GM12878 (cell line): ENCODE measurements around the gene TCEANC2. TPM values are rescaled to one million over a fixed set of nuclear protein-coding genes. Genes with fewer than 3 reads are reported as not detected.

Source experiments
- ATAC-seq: fragments of 200-7000 bp; cut with Tn5 transposase; 3 replicates; pipeline ENCODE4 v1.9.1; 2020; ENCODE audit warnings: mild to moderate bottlenecking, moderate library complexity
- BruUV-seq: library from RNA; stranded (reverse); fragments of 400-500 nt; replicated peaks from 2 replicates; lab custom pipeline; 2021; lab: Mats Ljungman, UMichigan
- CTCF ChIA-PET: fragments of 300-600 bp; sonication (Branson Sonifier 250); formaldehyde crosslinking; extraction: SDS; loops from one replicate; lab custom pipeline; 2021; ENCODE audit warnings: inconsistent platforms; lab: Yijun Ruan, JAX
- POLR2A ChIA-PET: fragments of 350-600 bp; formaldehyde crosslinking; extraction: SDS; loops from one replicate; lab custom pipeline; 2021; ENCODE audit warnings: inconsistent platforms; lab: Charles Lee
- RAD21 ChIA-PET: fragments of 300-600 bp; sonication (Branson Sonifier 250); formaldehyde crosslinking; loops from one replicate; lab custom pipeline; 2023; ENCODE audit warnings: antibody characterized with exemption; ENCODE audit not compliant: unreplicated experiment; lab: Charles Lee
- SMC1A ChIA-PET: fragments of 300-600 bp; sonication (Branson Sonifier 250); formaldehyde crosslinking; loops from one replicate; lab custom pipeline; 2023; ENCODE audit not compliant: unreplicated experiment, uncharacterized antibody; lab: Charles Lee
- DNase-seq: peaks from one replicate; pipeline ENCODE4 v3.0.0-alpha.2; 2011; ENCODE audit warnings: low read depth, low spot score
- FAIRE-seq: peaks from 3 replicates; lab custom pipeline; 2011; peaks lifted over from hg19 to GRCh38; lab: Jason Lieb, UNC
- H2AFZ ChIP-seq: 2 replicates; pipeline ENCODE4 v1.6.0; 2011; ENCODE audit warnings: low read depth, low read length, control low read depth; ENCODE audit not compliant: control insufficient read depth
- H3K27ac ChIP-seq: 2 replicates; pipeline ENCODE4 v1.5.1; 2011; ENCODE audit warnings: control low read depth; ENCODE audit not compliant: control insufficient read depth, insufficient read depth
- H3K27me3 ChIP-seq, 2 experiments: replicated peaks in 1 of 2; 2 replicates each; pipeline versions ENCODE4 v1.6.0 to v1.6.1; 2011; ENCODE audit warnings: low read length in 1 of 2; ENCODE audit not compliant: control insufficient read depth in 2 of 2, insufficient read depth in 2 of 2
- H3K36me3 ChIP-seq, 2 experiments: 2 replicates each; pipeline ENCODE4 v1.5.1; 2011; ENCODE audit warnings: low read length in 1 of 2; ENCODE audit not compliant: control insufficient read depth in 2 of 2, insufficient read depth in 2 of 2
- H3K4me1 ChIP-seq: 2 replicates; pipeline ENCODE4 v1.6.1; 2011; ENCODE audit warnings: mild to moderate bottlenecking, low read length, moderate library complexity, mixed read lengths; ENCODE audit not compliant: control insufficient read depth, insufficient read depth
- H3K4me2 ChIP-seq: 2 replicates; pipeline ENCODE4 v1.6.0; 2011; ENCODE audit warnings: control low read depth; ENCODE audit not compliant: control insufficient read depth, insufficient read depth
- H3K4me3 ChIP-seq: fragments of 200-600 bp; sonication (generic); 2 replicates; pipeline ENCODE4 v1.5.1; 2016
- H3K79me2 ChIP-seq: 2 replicates; pipeline ENCODE4 v1.6.0; 2011; ENCODE audit warnings: low read length; ENCODE audit not compliant: control insufficient read depth, insufficient read depth
- H3K9ac ChIP-seq: 2 replicates; pipeline ENCODE4 v1.8.0; 2011; ENCODE audit warnings: low read length, control low read depth, mixed read lengths; ENCODE audit not compliant: control insufficient read depth, insufficient read depth
- H3K9me3 ChIP-seq: replicated peaks from 3 replicates; pipeline ENCODE4 v1.5.1; 2011; ENCODE audit warnings: mild to moderate bottlenecking, low read length; ENCODE audit not compliant: control insufficient read depth, insufficient read depth
- H4K20me1 ChIP-seq: 2 replicates; pipeline ENCODE4 v1.6.0; 2011; ENCODE audit not compliant: control insufficient read depth, insufficient read depth
- ATF7 ChIP-seq: fragments of 450-650 bp; IDR thresholded peaks from 2 replicates; pipeline ENCODE4 v1.6.1; 2016; ENCODE audit warnings: low read depth, mild to moderate bottlenecking
- BCL11A ChIP-seq: IDR thresholded peaks from 2 replicates; pipeline ENCODE4 v1.6.1; 2011; ENCODE audit warnings: low read depth, low read length
- JUNB ChIP-seq: IDR thresholded peaks from 2 replicates; pipeline ENCODE4 v1.6.1; 2016; ENCODE audit warnings: antibody characterized with exemption, mild to moderate bottlenecking
- KLF5 ChIP-seq: fragments of 450-650 bp; IDR thresholded peaks from 2 replicates; pipeline ENCODE4 v1.6.1; 2014; ENCODE audit warnings: mild to moderate bottlenecking; ENCODE audit not compliant: partially characterized antibody
- NFYB ChIP-seq: IDR thresholded peaks from 2 replicates; pipeline ENCODE4 v1.6.1; 2011; ENCODE audit warnings: low read depth, mild to moderate bottlenecking, low read length, improper control_type of control experiment, moderate library complexity; ENCODE audit not compliant: insufficient read depth
- RAD21 ChIP-seq: IDR thresholded peaks from 2 replicates; pipeline ENCODE4 v1.6.1; 2011; ENCODE audit warnings: mild to moderate bottlenecking, low read depth, low read length, moderate library complexity; ENCODE audit not compliant: insufficient read depth
- SIN3A ChIP-seq: IDR thresholded peaks from 2 replicates; pipeline ENCODE4 v1.6.1; 2012; ENCODE audit warnings: low read depth, low read length, improper control_type of control experiment
- SP1 ChIP-seq: IDR thresholded peaks from one replicate; pipeline ENCODE4 v1.6.1; 2011; ENCODE audit warnings: low read depth, low read length
- SREBF2 ChIP-seq: IDR thresholded peaks from 2 replicates; pipeline ENCODE4 v1.6.1; 2012; ENCODE audit warnings: mild to moderate bottlenecking, low read length
- ZSCAN29 ChIP-seq: fragments of 450-650 bp; IDR thresholded peaks from 2 replicates; pipeline ENCODE4 v1.6.1; 2017; ENCODE audit warnings: mild to moderate bottlenecking, moderate library complexity
- WGBS: methylation state at CpG from one replicate; pipeline ENCODE4 v1.1.6; 2016; ENCODE audit warnings: low lambda C conversion rate; ENCODE audit not compliant: insufficient replicate concordance, insufficient coverage; ENCODE audit errors: missing lambda C conversion rate; 5-methylcytosine and 5-hydroxymethylcytosine counted together
- in situ Hi-C: fragments of 300-500 bp; cut with MboI; formaldehyde crosslinking; loops from 9 replicates; pipeline ENCODE4 v1.14.3; 2018; ENCODE audit warnings: mixed read lengths
- intact Hi-C: fragments of 100-400 bp; cut with micrococcal nuclease; formaldehyde crosslinking; loops from one replicate; pipeline ENCODE4 v1.14.2; 2022; ENCODE audit not compliant: unreplicated experiment
- polyA plus RNA-seq, 11 experiments: library from polyadenylated mRNA; depleted of rRNA in 4 of 11; unstranded in 6 of 11; stranded (reverse) in 5 of 11; fragments of >200 nt; fragmentation: Nextera tagmentation in 4 of 11; fragmentation: Illumina TruSeq in 1 of 11; extraction: Ambion mirVana in 4 of 11; extraction: Trizol in 1 of 11; gene quantifications; 1 replicate in 1 of 11; 2 replicates in 10 of 11; pipeline versions ENCODE4 v1.2.1 to v1.2.3, GENCODE V29; 2011 to 2016; ENCODE audit warnings: inconsistent platforms in 2 of 11, missing spikeins in 2 of 11, low read depth in 1 of 11
- total RNA-seq, 4 experiments: library from RNA; depleted of rRNA in 3 of 4; stranded (reverse); fragments of >200 nt in 3 of 4; fragmentation: Illumina TruSeq in 1 of 4; extraction: Trizol in 1 of 4; gene quantifications; 2 replicates each; pipeline versions ENCODE4 v1.2.1 to v1.2.3, GENCODE V29; 2013 to 2021
- TF ChIP-seq, protein P1 (sequence below): IDR thresholded peaks from 2 replicates; pipeline ENCODE4 v1.6.1; 2012; ENCODE audit warnings: mild to moderate bottlenecking, low read depth, low read length
- TF ChIP-seq, protein P2 (sequence below): fragments of 450-650 bp; IDR thresholded peaks from 2 replicates; pipeline ENCODE4 v1.6.1; 2017; ENCODE audit warnings: mild to moderate bottlenecking, low read depth, inconsistent platforms; ENCODE audit not compliant: poor library complexity, severe bottlenecking
- TF ChIP-seq, protein P3 (sequence below): fragments of 450-650 bp; formaldehyde crosslinking; IDR thresholded peaks from 2 replicates; pipeline ENCODE4 v1.4.0; 2020; ENCODE audit warnings: mild to moderate bottlenecking, moderate library complexity

Gene TCEANC2
- total and polyA plus RNA-seq, 10 of the 15 experiments (the other 5 are each of a cell fraction or from before 2014, with no cell fraction given): 4.4 to 13.2 (median 6.4) TPM

GRCh38 chr1:54114955-54115354 lies 61.5 kb downstream of the TCEANC2 start (continued):
- TF ChIP-seq RAD21: no peak

DNA sequence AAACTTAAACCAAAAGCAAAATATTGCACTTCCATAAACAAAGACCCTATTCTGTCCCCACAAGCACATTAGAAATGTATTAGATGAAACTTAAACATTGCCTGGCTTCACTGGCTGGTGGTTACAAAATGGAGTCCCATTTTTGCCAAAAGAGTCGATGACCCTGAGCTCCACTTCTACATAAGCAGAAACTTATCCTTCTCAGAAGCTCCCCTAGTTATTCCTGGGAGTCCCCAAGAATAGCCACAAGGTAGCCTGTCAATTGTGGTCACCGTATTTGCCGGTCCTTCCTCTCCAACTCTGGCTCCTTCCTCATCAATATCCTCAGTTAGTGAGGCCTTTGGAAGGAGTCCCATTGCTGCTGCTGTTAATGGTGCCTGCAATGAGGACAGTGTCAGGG lies 62.1 kb downstream of the TCEANC2 start:
- intact Hi-C loops: no loop called here
- no peak for ATAC-seq
- ChIA-PET CTCF (interaction anchor here (1.5 kb wide), 1 partner anchor 79 kb away, joined by 4 read pairs; no protein-coding TSS in a partner anchor), POLR2A (no interaction called here), RAD21 (no interaction called here), SMC1A (no interaction called here)
- Histone ChIP-seq H3K9ac (no peak overlapping the region), H3K27ac (no peak overlapping the region), H3K4me1 (no peaks in the 10 kb centered on the region), H3K79me2 (no peaks in the 10 kb centered on the region), H3K4me3 (no peak overlapping the region), H3K36me3 (no peaks in the 10 kb centered on the region), H2AFZ (no peak overlapping the region), H3K27me3 (no peaks in the 10 kb centered on the region; a peak in 1 of 4 replicates), H4K20me1 (no peaks in the 10 kb centered on the region; the same call in 1 of the 2 replicates), H3K9me3 (no peaks in the 10 kb centered on the region), H3K4me2 (no peak overlapping the region)
- no TSS peak for BruUV-seq
- no peak for DNase-seq
- FAIRE-seq: no peak
- 52% methylated on average over 3 of the region's 3 CpGs for whole genome bisulfite sequencing
- in situ Hi-C loops: no loop called here
- TF ChIP-seq SIN3A (no peak), JUNB (no peak), SP1 (no peak), SREBF2 (no peak), ATF7 (no peak), ZSCAN29 (no peak), NFYB (no peak), KLF5 (no peak), BCL11A (no peak)
- TF ChIP-seq, protein P1, sequence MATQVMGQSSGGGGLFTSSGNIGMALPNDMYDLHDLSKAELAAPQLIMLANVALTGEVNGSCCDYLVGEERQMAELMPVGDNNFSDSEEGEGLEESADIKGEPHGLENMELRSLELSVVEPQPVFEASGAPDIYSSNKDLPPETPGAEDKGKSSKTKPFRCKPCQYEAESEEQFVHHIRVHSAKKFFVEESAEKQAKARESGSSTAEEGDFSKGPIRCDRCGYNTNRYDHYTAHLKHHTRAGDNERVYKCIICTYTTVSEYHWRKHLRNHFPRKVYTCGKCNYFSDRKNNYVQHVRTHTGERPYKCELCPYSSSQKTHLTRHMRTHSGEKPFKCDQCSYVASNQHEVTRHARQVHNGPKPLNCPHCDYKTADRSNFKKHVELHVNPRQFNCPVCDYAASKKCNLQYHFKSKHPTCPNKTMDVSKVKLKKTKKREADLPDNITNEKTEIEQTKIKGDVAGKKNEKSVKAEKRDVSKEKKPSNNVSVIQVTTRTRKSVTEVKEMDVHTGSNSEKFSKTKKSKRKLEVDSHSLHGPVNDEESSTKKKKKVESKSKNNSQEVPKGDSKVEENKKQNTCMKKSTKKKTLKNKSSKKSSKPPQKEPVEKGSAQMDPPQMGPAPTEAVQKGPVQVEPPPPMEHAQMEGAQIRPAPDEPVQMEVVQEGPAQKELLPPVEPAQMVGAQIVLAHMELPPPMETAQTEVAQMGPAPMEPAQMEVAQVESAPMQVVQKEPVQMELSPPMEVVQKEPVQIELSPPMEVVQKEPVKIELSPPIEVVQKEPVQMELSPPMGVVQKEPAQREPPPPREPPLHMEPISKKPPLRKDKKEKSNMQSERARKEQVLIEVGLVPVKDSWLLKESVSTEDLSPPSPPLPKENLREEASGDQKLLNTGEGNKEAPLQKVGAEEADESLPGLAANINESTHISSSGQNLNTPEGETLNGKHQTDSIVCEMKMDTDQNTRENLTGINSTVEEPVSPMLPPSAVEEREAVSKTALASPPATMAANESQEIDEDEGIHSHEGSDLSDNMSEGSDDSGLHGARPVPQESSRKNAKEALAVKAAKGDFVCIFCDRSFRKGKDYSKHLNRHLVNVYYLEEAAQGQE: no peak
- TF ChIP-seq, protein P2, sequence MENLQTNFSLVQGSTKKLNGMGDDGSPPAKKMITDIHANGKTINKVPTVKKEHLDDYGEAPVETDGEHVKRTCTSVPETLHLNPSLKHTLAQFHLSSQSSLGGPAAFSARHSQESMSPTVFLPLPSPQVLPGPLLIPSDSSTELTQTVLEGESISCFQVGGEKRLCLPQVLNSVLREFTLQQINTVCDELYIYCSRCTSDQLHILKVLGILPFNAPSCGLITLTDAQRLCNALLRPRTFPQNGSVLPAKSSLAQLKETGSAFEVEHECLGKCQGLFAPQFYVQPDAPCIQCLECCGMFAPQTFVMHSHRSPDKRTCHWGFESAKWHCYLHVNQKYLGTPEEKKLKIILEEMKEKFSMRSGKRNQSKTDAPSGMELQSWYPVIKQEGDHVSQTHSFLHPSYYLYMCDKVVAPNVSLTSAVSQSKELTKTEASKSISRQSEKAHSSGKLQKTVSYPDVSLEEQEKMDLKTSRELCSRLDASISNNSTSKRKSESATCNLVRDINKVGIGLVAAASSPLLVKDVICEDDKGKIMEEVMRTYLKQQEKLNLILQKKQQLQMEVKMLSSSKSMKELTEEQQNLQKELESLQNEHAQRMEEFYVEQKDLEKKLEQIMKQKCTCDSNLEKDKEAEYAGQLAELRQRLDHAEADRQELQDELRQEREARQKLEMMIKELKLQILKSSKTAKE: no peak
- TF ChIP-seq, protein P3, sequence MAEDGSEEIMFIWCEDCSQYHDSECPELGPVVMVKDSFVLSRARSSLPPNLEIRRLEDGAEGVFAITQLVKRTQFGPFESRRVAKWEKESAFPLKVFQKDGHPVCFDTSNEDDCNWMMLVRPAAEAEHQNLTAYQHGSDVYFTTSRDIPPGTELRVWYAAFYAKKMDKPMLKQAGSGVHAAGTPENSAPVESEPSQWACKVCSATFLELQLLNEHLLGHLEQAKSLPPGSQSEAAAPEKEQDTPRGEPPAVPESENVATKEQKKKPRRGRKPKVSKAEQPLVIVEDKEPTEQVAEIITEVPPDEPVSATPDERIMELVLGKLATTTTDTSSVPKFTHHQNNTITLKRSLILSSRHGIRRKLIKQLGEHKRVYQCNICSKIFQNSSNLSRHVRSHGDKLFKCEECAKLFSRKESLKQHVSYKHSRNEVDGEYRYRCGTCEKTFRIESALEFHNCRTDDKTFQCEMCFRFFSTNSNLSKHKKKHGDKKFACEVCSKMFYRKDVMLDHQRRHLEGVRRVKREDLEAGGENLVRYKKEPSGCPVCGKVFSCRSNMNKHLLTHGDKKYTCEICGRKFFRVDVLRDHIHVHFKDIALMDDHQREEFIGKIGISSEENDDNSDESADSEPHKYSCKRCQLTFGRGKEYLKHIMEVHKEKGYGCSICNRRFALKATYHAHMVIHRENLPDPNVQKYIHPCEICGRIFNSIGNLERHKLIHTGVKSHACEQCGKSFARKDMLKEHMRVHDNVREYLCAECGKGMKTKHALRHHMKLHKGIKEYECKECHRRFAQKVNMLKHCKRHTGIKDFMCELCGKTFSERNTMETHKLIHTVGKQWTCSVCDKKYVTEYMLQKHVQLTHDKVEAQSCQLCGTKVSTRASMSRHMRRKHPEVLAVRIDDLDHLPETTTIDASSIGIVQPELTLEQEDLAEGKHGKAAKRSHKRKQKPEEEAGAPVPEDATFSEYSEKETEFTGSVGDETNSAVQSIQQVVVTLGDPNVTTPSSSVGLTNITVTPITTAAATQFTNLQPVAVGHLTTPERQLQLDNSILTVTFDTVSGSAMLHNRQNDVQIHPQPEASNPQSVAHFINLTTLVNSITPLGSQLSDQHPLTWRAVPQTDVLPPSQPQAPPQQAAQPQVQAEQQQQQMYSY: no peak
